DMS153 (cell line): ENCODE data around the gene METTL24.

Source experiments
- DNase-seq: peaks from one replicate; lab custom pipeline; 2025; lab: John Stamatoyannopoulos, UW

METTL24 gene, protein sequence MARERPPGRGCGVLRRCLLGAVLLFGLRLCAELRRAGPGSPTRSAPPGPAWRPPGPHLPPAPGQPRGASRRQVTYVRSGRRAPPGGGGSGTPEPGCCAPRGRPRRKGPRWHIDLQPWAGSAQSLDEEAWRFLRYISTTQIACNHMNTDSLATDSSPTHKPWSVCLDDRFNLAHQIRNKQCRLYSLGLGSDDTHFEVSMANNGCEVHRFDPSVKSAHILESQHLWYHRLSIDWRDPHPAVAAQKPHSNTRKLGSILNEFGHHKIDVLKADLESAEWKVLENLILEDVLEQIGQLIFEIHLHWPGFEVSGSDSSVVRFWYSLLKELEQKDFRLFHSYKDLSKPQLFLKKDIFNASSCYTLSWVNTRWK

DNA sequence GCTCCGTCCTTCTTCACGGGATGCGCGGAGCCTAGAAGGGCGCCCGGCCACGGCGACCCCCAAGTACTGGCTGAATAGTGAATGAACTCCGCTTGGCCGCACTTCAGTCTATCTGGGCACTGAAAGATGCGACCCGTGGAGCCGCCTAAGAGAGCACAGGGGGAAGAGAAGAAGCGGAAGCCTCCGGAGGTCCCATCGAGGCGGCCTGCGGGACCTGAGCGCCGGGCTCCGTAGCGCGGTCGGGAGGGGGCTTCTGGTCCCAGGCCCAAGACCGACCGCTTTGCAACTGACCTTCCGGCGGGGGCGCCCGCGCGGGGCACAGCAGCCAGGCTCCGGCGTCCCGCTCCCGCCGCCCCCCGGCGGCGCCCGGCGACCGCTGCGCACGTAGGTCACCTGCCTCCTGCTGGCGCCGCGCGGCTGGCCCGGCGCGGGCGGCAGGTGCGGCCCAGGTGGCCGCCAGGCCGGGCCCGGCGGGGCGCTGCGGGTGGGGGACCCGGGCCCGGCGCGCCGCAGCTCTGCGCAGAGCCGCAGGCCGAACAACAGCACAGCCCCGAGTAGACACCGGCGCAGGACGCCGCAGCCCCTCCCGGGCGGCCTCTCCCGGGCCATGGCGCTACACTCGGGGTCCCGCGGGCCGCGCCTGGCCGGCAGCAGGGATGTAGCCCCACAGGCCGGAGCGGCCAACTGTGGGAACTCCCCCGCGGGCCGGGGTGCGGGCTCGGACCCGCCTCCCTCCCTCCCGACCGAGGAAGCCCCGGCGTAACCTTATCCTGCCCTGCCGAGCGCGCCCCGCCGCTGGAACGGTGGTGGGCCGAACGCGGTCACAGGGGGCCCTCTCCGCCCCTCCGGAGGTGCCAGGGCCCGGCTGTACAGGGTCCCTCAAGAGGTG is at the start of gene METTL24:
TSS of gene METTL24 (minus strand) at position 686 of the 889 bp plus-strand sequence. CDS start at position 609, 77 bp downstream.
- DNase-seq: no peak

DNA sequence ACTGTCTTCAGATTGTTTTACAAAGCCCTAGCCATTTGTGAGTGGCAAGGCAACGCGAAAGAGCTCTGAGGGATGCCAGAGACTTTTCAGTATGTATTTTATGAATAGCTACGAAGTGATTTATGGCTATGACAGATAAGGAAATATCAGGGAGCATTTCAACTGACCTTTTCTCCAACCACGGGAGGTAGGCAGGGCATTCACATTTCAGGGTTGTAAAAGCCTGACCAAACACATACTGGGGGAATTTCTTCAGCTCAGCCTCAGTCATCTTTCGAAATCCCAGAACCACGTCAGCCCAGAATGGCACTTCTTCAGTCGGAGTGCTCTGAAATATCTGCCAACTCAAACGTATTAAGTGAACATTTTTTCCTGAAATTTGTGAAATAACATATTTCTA is 46.5 kb upstream of the METTL24 start:
- no peak for DNase-seq

DNA sequence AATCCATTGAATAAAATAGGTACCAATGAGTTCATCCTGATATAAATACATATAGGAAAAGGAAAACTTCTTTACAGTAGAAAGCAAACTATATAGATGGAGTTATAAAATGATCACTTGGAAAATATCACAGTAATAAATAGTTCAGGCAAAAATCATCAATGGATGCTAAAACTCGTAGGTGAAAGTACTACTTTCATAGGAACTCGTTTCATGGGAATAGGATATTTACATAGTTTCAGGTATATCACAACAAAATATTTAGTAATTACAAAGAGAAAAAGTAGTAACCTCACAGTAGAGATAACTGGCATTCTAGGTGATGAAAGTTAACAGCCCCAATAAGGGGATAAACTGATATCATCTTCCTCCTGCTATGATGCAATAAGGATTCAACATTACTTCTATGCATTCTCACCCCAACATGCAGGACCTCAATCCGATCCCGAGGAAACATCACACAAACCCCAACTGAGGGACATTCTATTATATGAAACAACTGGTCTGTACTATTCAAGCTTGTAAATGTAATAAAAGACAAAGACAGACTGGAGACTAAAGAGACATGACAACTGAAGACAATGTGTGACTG is 43.5 kb upstream of the METTL24 start:
- no peak for DNase-seq

DNA sequence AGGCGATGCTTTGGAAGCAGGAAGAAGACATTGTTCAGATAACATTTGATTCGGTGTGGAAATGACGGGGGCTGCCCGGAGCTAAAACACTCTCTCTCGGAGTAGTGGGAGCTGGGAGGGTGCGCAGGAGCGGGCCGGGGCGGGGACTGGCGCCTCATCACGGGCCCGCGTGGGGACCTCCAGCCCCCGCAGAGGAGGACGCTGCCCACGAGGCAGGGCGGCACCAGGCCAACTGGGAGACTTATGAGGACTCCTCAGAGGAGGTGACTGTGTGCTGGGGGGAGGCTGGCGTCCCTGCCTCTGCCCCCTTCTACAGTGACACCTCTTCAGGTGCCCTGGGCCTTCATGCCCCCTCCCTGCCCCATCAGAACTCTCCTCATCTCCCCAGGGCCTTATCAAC is 42.1 kb upstream of the METTL24 start:
- DNase-seq: no peak

DNA sequence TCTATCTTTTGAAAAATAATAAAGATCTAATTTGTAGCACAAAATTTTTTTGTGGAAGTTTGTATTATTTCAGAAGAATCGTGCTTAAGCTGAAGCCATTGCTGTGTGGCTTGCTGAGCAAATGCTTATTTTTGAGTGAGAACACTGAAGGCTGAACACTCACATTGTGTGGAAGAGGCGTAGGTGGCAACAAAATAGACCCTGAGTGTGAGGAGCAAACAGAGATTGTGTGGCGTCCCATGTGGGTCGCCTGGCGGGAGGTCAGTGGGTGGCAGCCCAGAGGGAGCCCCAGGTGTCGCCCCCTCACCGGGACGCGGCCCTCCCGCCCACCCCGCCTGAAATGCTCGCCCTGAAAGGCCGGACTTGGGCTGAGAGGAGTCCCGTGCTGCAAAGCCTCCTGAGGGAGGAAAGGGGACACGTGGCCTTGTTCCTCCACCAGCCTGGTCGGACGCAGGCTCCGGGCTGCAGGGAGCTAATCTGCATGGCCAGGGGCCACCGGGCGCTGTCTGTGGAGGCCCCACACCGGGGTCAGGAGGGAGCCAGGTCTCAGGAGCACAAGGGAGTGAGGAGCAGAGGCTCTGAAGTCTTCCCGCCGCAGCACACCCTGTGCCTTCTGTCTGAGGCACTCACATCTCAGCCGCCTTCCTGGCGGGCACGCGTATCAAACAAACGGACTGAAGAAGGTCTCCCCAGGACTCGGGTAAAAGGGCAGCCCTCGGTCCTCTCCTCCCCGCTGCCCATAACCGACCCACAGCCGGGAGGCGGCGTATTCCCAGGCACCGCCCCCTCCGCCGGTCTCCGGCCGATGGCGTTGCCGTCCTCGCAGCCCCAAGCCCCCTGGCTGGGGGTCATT is 41.3 kb upstream of the METTL24 start:
- DNase-seq: no peak

GRCh38 chr6:110398778-110399177 is 40.6 kb upstream of the METTL24 start:
- no peak for DNase-seq

- DNase-seq: no peak
Measured at GRCh38 chr6:110395221-110395620, 37.1 kb upstream of the METTL24 start.

- no peak for DNase-seq
Measured at GRCh38 chr6:110394409-110394808, 36.3 kb upstream of the METTL24 start.

- DNase-seq: no peak
Measured at GRCh38 chr6:110392727-110393126, 34.6 kb upstream of the METTL24 start.

DNA sequence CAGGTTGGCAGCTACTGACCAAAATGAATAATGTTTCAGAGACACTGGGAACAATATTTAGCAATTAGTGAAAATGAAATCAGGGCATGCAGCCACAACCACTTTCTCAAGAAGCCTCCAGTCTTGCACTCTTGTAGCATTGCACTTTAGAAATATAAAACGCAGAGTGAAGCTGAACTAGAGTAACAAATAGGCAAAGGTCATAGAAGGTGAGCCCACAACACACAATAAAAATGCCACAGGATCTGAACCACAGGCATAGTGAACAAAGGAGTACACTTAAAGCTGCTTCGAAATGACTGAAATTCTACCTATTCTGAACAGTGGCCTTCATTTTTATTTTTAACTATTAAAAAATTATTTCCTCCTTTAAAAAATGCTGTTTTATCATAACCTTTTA is 32.3 kb upstream of the METTL24 start:
- no peak for DNase-seq

- DNase-seq: no peak
Measured at GRCh38 chr6:110389689-110390382, 31.7 kb upstream of the METTL24 start.

DNA sequence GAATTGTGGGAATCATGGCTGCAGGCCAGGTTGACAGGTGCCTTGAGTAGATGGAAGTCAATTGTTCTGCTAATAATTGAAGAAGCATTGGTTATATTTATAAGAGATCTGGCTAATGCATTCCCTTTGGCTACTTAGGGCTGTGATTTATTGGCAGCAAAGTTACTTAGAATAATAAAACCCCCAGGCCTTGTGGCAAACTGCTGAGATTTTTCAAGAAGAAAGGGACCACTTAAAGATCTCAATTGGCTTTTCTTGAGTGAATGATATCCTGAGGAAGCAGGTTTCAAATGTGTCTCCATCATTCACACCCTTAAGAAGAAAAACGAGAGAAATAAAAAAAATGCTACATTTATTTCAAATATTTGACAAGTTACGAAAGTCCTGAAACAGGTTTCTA is 29.8 kb upstream of the METTL24 start:
- no peak for DNase-seq

- DNase-seq: no peak
Measured at GRCh38 chr6:110385458-110385863, 27.3 kb upstream of the METTL24 start.

GRCh38 chr6:110378552-110378951 is 20.4 kb upstream of the METTL24 start:
- DNase-seq: no peak

DNA sequence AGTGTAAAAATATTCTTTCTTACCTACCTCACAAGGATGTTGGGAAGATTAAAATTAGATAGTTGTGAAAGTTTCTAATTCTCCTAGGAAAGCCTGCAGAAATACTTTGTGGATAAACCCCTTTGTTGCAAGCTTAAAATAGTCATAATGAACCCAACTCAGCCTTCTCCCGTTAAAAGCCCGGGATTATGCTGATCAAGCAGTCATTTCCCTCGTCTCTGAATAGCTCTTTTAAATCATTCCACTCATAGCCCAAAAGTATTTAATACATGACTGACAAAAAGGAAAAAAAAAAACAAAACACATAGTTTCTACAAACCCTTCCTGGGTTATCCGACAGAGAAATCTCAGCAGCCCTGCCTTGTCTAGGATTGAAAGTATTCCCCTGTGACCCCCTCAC is 10.9 kb upstream of the METTL24 start:
- DNase-seq: no peak

DNA sequence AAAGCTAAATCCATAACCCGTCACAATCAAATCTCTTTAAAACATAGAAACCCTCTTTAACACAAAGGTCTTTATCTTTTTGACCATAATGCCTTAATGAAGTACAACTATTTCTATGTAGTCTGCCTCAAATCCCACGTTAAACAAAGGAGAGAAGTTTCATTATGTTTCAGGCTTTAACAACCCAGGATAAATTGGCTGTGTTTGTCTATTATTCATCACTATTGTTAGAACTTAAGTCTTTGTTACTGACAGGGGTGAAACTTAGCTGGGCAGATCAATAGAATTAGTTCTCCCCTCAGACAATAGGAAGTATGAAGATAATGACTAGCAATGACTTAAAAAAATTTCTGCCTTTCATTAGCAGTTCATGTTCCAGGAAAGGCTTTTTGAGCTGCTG is 10.1 kb upstream of the METTL24 start:
- no peak for DNase-seq

DNA sequence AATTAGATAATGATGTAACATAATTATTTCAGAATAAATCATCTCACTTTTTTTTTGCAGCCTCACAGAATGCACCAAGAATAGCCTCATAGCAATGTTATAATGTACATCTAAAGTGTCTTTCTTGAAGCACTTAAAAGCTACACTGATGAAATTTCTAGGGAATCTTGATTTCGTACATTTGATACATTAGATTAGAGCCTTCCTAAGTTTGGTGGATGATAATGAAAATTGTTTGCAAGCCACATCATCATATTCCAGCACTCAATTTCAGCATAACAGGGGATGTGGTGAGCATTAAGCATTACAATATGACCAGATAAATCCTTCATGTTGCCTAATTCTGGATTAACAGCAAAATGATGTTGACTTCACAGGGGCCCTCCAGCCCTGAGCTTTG is 9.7 kb upstream of the METTL24 start:
- no peak for DNase-seq

- no peak for DNase-seq
Measured at GRCh38 chr6:110366975-110367374, 8.8 kb upstream of the METTL24 start.

- DNase-seq: no peak
Measured at GRCh38 chr6:110366256-110366655, 8.1 kb upstream of the METTL24 start.

- no peak for DNase-seq
Measured at GRCh38 chr6:110364364-110365105, 6.4 kb upstream of the METTL24 start.

- DNase-seq: no peak
Measured at GRCh38 chr6:110363748-110364147, 5.6 kb upstream of the METTL24 start.
